Transverse colon (tissue), 3 donors: ENCODE results near the gene TCEA3.

ENCODE experiments used
- CTCF ChIP-seq, 5 experiments: fragments of 200-600 bp in 3 of 5; fragments of 450-650 bp in 2 of 5; sonication (generic) in 3 of 5; IDR thresholded peaks; 1 replicate in 2 of 5; 2 replicates in 3 of 5; pipeline ENCODE4 v1.5.1; 2016 to 2017; ENCODE audit warnings: antibody characterized with exemption in 5 of 5, inconsistent platforms in 3 of 5, mild to moderate bottlenecking in 2 of 5, moderate library complexity in 1 of 5
- POLR2A ChIP-seq: fragments of 450-650 bp; IDR thresholded peaks from one replicate; pipeline ENCODE4 v1.6.1; 2016; ENCODE audit warnings: antibody characterized with exemption, mild to moderate bottlenecking, moderate library complexity

GRCh38 chr1:23422941-23423340, 1.6 kb downstream of the TCEA3 start:
- TF ChIP-seq POLR2A = no peak
- TF ChIP-seq CTCF (IDR thresholded peaks at IDR 0.05) = no peak
